PFSK-1 (cell line): ENCODE data around the gene ENTPD3.

ENCODE experiments used
- POLR2AphosphoS5 ChIP-seq: IDR thresholded peaks from 2 replicates; pipeline ENCODE4 v1.6.1; 2012; ENCODE audit warnings: low read depth, mild to moderate bottlenecking, control low read depth, low read length, moderate library complexity
- REST ChIP-seq, 2 experiments: IDR thresholded peaks; 2 replicates each; pipeline versions ENCODE4 v1.6.1 to v1.8.0; 2011 to 2012; ENCODE audit warnings: low read depth in 2 of 2, low read length in 2 of 2, control low read depth in 1 of 2, inconsistent platforms in 1 of 2, mild to moderate bottlenecking in 1 of 2, moderate library complexity in 1 of 2; ENCODE audit not compliant: insufficient read depth in 1 of 2
- SIN3A ChIP-seq: IDR thresholded peaks from 2 replicates; pipeline ENCODE4 v1.6.1; 2012; ENCODE audit warnings: mild to moderate bottlenecking, low read length, moderate library complexity, borderline replicate concordance; ENCODE audit not compliant: insufficient read depth
- TAF1 ChIP-seq: IDR thresholded peaks from 2 replicates; pipeline ENCODE4 v1.6.1; 2012; ENCODE audit warnings: low read length, control low read depth, borderline replicate concordance; ENCODE audit not compliant: insufficient read depth

GRCh38 chr3:40363674-40364073 is 23.3 kb upstream of the ENTPD3 start:
- no peak for TF ChIP-seq POLR2AphosphoS5
- no peak for TF ChIP-seq REST (IDR thresholded peaks at IDR 0.05; ENCODE audit: insufficient read depth in 1 of 2, low read depth in 2 of 2, low read length in 2 of 2)
- no peak for TF ChIP-seq TAF1
- TF ChIP-seq SIN3A = no peak
